NK-92 (cell line): ENCODE results near the gene TSHZ2.
"Not testable (repeated sequence)": the region's sequence is repeated elsewhere in the genome, so short reads cannot be mapped to it uniquely, and the experiment has no call there.

ENCODE experiments used
- DNase-seq: peaks from one replicate; lab custom pipeline; 2025; ENCODE audit not compliant: unreplicated experiment; lab: John Stamatoyannopoulos, UW

TSHZ2 gene

GRCh38 chr20:53399592-53400335 lies 427.6 kb downstream of the TSHZ2 start:
- DNase-seq: no peak

GRCh38 chr20:53402233-53403005 lies 430.3 kb downstream of the TSHZ2 start:
- DNase-seq: no peak

- no peak for DNase-seq
Measured at GRCh38 chr20:53403029-53403428, 430.9 kb downstream of the TSHZ2 start.

- no peak for DNase-seq
Measured at GRCh38 chr20:53405139-53405538, 433.0 kb downstream of the TSHZ2 start.

GRCh38 chr20:53406580-53406979 lies 434.4 kb downstream of the TSHZ2 start:
- DNase-seq: no peak

GRCh38 chr20:53408691-53409446 lies 436.7 kb downstream of the TSHZ2 start:
- DNase-seq: no peak

- no peak for DNase-seq
Measured at GRCh38 chr20:53409447-53409717, 437.2 kb downstream of the TSHZ2 start.

- DNase-seq: no peak
Measured at GRCh38 chr20:53411129-53411528, 439.0 kb downstream of the TSHZ2 start.

- no peak for DNase-seq
Measured at GRCh38 chr20:53411891-53412290, 439.7 kb downstream of the TSHZ2 start.

- no peak for DNase-seq
Measured at GRCh38 chr20:53412577-53413185, 440.5 kb downstream of the TSHZ2 start.

GRCh38 chr20:53413186-53413631 lies 441.1 kb downstream of the TSHZ2 start:
- no peak for DNase-seq

- not testable (repeated sequence) for DNase-seq
Measured at GRCh38 chr20:53413845-53414244, 441.7 kb downstream of the TSHZ2 start.

- DNase-seq: no peak
Measured at GRCh38 chr20:53419693-53420460, 447.7 kb downstream of the TSHZ2 start.

- DNase-seq: no peak
Measured at GRCh38 chr20:53421343-53421742, 449.2 kb downstream of the TSHZ2 start.

GRCh38 chr20:53422039-53422438 lies 449.9 kb downstream of the TSHZ2 start:
- no peak for DNase-seq

- DNase-seq: no peak
Measured at GRCh38 chr20:53423587-53424146, 451.5 kb downstream of the TSHZ2 start.

- no peak for DNase-seq
Measured at GRCh38 chr20:53425481-53425880, 453.3 kb downstream of the TSHZ2 start.

- DNase-seq: no peak
Measured at GRCh38 chr20:53425941-53426340, 453.8 kb downstream of the TSHZ2 start.

GRCh38 chr20:53426766-53427312 lies 454.7 kb downstream of the TSHZ2 start:
- DNase-seq: no peak

GRCh38 chr20:53427951-53428350 lies 455.8 kb downstream of the TSHZ2 start:
- no peak for DNase-seq
